Adipocyte (in vitro differentiated cells): ENCODE measurements around the gene ZSCAN30.

Experiments used
- DNase-seq: peaks from one replicate; pipeline ENCODE4 v3.0.0-alpha.2; 2015; ENCODE audit warnings: low read depth
- H3K27me3 ChIP-seq: replicated peaks from 2 replicates; pipeline ENCODE4 v1.7.0; 2013; ENCODE audit warnings: mild to moderate bottlenecking, low read length, moderate library complexity; ENCODE audit not compliant: control insufficient read depth, insufficient read depth
- H3K36me3 ChIP-seq: 2 replicates; pipeline ENCODE4 v1.7.0; 2013; ENCODE audit warnings: low read length, mild to moderate bottlenecking, moderate library complexity; ENCODE audit not compliant: control insufficient read depth, insufficient read depth, severe bottlenecking
- H3K4me1 ChIP-seq: 2 replicates; pipeline ENCODE4 v1.7.0; 2013; ENCODE audit warnings: mild to moderate bottlenecking, low read length, moderate library complexity; ENCODE audit not compliant: control insufficient read depth, insufficient read depth
- H3K4me3 ChIP-seq: 2 replicates; pipeline ENCODE4 v1.7.0; 2013; ENCODE audit warnings: mild to moderate bottlenecking, low read length, moderate library complexity
- H3K9ac ChIP-seq: 2 replicates; pipeline ENCODE4 v1.7.0; 2013; ENCODE audit warnings: mild to moderate bottlenecking, low read length, moderate library complexity
- H3K9me3 ChIP-seq: 2 replicates; pipeline ENCODE4 v1.7.0; 2013; ENCODE audit warnings: mild to moderate bottlenecking, low read length, moderate library complexity; ENCODE audit not compliant: control insufficient read depth

ZSCAN30 gene

GRCh38 chr18:35311496-35311895 is 21.5 kb upstream of the ZSCAN30 start:
- no peak for DNase-seq
- Histone ChIP-seq H3K9me3 (peaks cover 88% of the 10 kb centered on the region), H3K27me3 (no peaks in the 10 kb centered on the region), H3K4me3 (peak overlapping the region; percentile 61), H3K9ac (no peak overlapping the region), H3K36me3 (peaks cover 34% of the 10 kb centered on the region), H3K4me1 (no peaks in the 10 kb centered on the region)

- H3K4me3 ChIP-seq = peak overlapping the region; percentile 61
- H3K4me1 ChIP-seq = no peaks in the 10 kb centered on the region
- peaks cover 99% of the 10 kb centered on the region for H3K9me3 ChIP-seq
- no peaks in the 10 kb centered on the region for H3K27me3 ChIP-seq
- peaks cover 79% of the 10 kb centered on the region for H3K36me3 ChIP-seq
- no peak for DNase-seq
- H3K9ac ChIP-seq = no peak overlapping the region
Measured at GRCh38 chr18:35306588-35307250, 16.7 kb upstream of the ZSCAN30 start.

- DNase-seq = no peak
- Histone ChIP-seq H3K4me1 (no peaks in the 10 kb centered on the region), H3K36me3 (peaks cover 79% of the 10 kb centered on the region), H3K9me3 (peaks cover 99% of the 10 kb centered on the region), H3K9ac (no peak overlapping the region), H3K27me3 (no peaks in the 10 kb centered on the region), H3K4me3 (peak overlapping the region; percentile 42)
Measured at GRCh38 chr18:35303610-35304009, 13.6 kb upstream of the ZSCAN30 start.

GRCh38 chr18:35296060-35296459 is 6.0 kb upstream of the ZSCAN30 start:
- no peak overlapping the region for H3K9ac ChIP-seq
- no peaks in the 10 kb centered on the region for H3K27me3 ChIP-seq
- no peak overlapping the region for H3K4me3 ChIP-seq
- DNase-seq = no peak
- peaks cover 60% of the 10 kb centered on the region for H3K36me3 ChIP-seq
- H3K4me1 ChIP-seq = peaks cover 10% of the 10 kb centered on the region
- H3K9me3 ChIP-seq = peaks cover 31% of the 10 kb centered on the region

- peak overlapping the region; percentile 97 for H3K9ac ChIP-seq
- no peak for DNase-seq
- H3K9me3 ChIP-seq = peaks cover under 1% of the 10 kb centered on the region
- no peaks in the 10 kb centered on the region for H3K27me3 ChIP-seq
- H3K4me3 ChIP-seq = peak overlapping the region; percentile 95
- peaks cover 27% of the 10 kb centered on the region for H3K4me1 ChIP-seq
- peaks cover 24% of the 10 kb centered on the region for H3K36me3 ChIP-seq
Measured at GRCh38 chr18:35291166-35291565, 1.1 kb upstream of the ZSCAN30 start.

GRCh38 chr18:35289727-35290093 is 319 bp downstream of the ZSCAN30 start:
- peaks cover 11% of the 10 kb centered on the region for H3K9me3 ChIP-seq
- H3K27me3 ChIP-seq = no peaks in the 10 kb centered on the region
- peaks cover 9% of the 10 kb centered on the region for H3K36me3 ChIP-seq
- H3K9ac ChIP-seq = peak overlapping the region; percentile 97
- peak; percentile 49 for DNase-seq
- peaks cover 27% of the 10 kb centered on the region for H3K4me1 ChIP-seq
- H3K4me3 ChIP-seq = peak overlapping the region; percentile 95

GRCh38 chr18:35289293-35289692 is 736 bp downstream of the ZSCAN30 start:
- Histone ChIP-seq H3K4me3 (peak overlapping the region; percentile 95), H3K9me3 (peaks cover 11% of the 10 kb centered on the region), H3K4me1 (peaks cover 27% of the 10 kb centered on the region), H3K9ac (peak overlapping the region; percentile 97), H3K27me3 (no peaks in the 10 kb centered on the region), H3K36me3 (peaks cover 6% of the 10 kb centered on the region)
- DNase-seq = peak; percentile 15

- Histone ChIP-seq H3K9me3 (peaks cover 11% of the 10 kb centered on the region), H3K27me3 (no peaks in the 10 kb centered on the region), H3K4me1 (peaks cover 20% of the 10 kb centered on the region), H3K9ac (no peak overlapping the region), H3K36me3 (peaks cover 7% of the 10 kb centered on the region), H3K4me3 (no peak overlapping the region)
- no peak for DNase-seq
Measured at GRCh38 chr18:35284841-35285240, 5.2 kb downstream of the ZSCAN30 start.

GRCh38 chr18:35283923-35284794 is 5.9 kb downstream of the ZSCAN30 start:
- peaks cover 7% of the 10 kb centered on the region for H3K36me3 ChIP-seq
- H3K4me1 ChIP-seq = peaks cover 18% of the 10 kb centered on the region
- H3K4me3 ChIP-seq = no peak overlapping the region
- H3K9me3 ChIP-seq = peaks cover 16% of the 10 kb centered on the region
- DNase-seq = no peak
- no peak overlapping the region for H3K9ac ChIP-seq
- no peaks in the 10 kb centered on the region for H3K27me3 ChIP-seq

GRCh38 chr18:35282353-35282752 is 7.7 kb downstream of the ZSCAN30 start:
- peaks cover 27% of the 10 kb centered on the region for H3K9me3 ChIP-seq
- peak; percentile 78 for DNase-seq

GRCh38 chr18:35278969-35279368 is 11.1 kb downstream of the ZSCAN30 start:
- peaks cover 16% of the 10 kb centered on the region for H3K9me3 ChIP-seq
- no peak for DNase-seq
- H3K9ac ChIP-seq = no peak overlapping the region
- H3K27me3 ChIP-seq = no peaks in the 10 kb centered on the region
- H3K4me1 ChIP-seq = peaks cover 9% of the 10 kb centered on the region
- no peak overlapping the region for H3K4me3 ChIP-seq
- peaks cover 10% of the 10 kb centered on the region for H3K36me3 ChIP-seq

More at GRCh38 chr18:35282353-35282752, 7.7 kb downstream of the ZSCAN30 start:
- Histone ChIP-seq H3K4me3 (no peak overlapping the region), H3K36me3 (peaks cover 10% of the 10 kb centered on the region), H3K9ac (no peak overlapping the region), H3K27me3 (no peaks in the 10 kb centered on the region), H3K4me1 (peaks cover 9% of the 10 kb centered on the region)
